RCC 7860 (cell line): ENCODE measurements around the gene NKD1.

Experiments
- DNase-seq: peaks from one replicate; pipeline ENCODE4 v3.0.0-alpha.2; 2015; ENCODE audit warnings: low spot score
- FAIRE-seq: peaks from 2 replicates; lab custom pipeline; 2012; peaks lifted over from hg19 to GRCh38; lab: Jason Lieb, UNC

The NKD1 gene

GRCh38 chr16:50666658-50667496, 118.7 kb downstream of the NKD1 start:
- no peak for FAIRE-seq
- DNase-seq, result no peak

- DNase-seq (no peak), FAIRE-seq (no peak)
These were observed 119.5 kb downstream of the NKD1 start for GRCh38 chr16:50667497-50668367.

GRCh38 chr16:50668368-50669008, 120.3 kb downstream of the NKD1 start:
- DNase-seq (no peak), FAIRE-seq (no peak)

- FAIRE-seq (no peak), DNase-seq (no peak)
These were observed 121.5 kb downstream of the NKD1 start for GRCh38 chr16:50669741-50670140.

GRCh38 chr16:50670476-50670875, 122.3 kb downstream of the NKD1 start:
- FAIRE-seq, result no peak
- DNase-seq, result no peak

- DNase-seq (peak; percentile 14), FAIRE-seq (no peak)
These were observed 123.6 kb downstream of the NKD1 start for GRCh38 chr16:50671644-50672260.

GRCh38 chr16:50673496-50674275, 125.5 kb downstream of the NKD1 start:
- FAIRE-seq, result no peak
- DNase-seq, result no peak

- DNase-seq, result peak; percentile 29
- peak; percentile 59 for FAIRE-seq
These were observed 126.6 kb downstream of the NKD1 start for GRCh38 chr16:50674831-50675230.

GRCh38 chr16:50675686-50676610, 127.8 kb downstream of the NKD1 start:
- FAIRE-seq, result no peak
- DNase-seq, result no peak

GRCh38 chr16:50676684-50677225, 128.6 kb downstream of the NKD1 start:
- no peak for FAIRE-seq
- no peak for DNase-seq

- FAIRE-seq (no peak), DNase-seq (no peak)
These were observed 129.2 kb downstream of the NKD1 start for GRCh38 chr16:50677351-50677750.

- no peak for FAIRE-seq
- DNase-seq, result no peak
These were observed 130.3 kb downstream of the NKD1 start for GRCh38 chr16:50678531-50678930.

GRCh38 chr16:50679266-50679665, 131.1 kb downstream of the NKD1 start:
- FAIRE-seq (no peak), DNase-seq (no peak)

- no peak for DNase-seq
- FAIRE-seq, result no peak
These were observed 131.7 kb downstream of the NKD1 start for GRCh38 chr16:50679676-50680555.

- DNase-seq, result no peak
- FAIRE-seq, result no peak
These were observed 132.3 kb downstream of the NKD1 start for GRCh38 chr16:50680556-50680893.

- no peak for FAIRE-seq
These were observed 133.1 kb downstream of the NKD1 start, which contains the start of gene SNX20 for GRCh38 chr16:50681021-50681885. Gene SNX20 (minus strand): TSS chr16:50681312. CDS start chr16:50677526, 3,786 bp downstream.

More at GRCh38 chr16:50681021-50681885, 133.1 kb downstream of the NKD1 start, which contains the start of gene SNX20:
- DNase-seq, result no peak
